GM12891 (cell line): ENCODE measurements around the gene FBN1.

ENCODE experiments used
- PAX5 ChIP-seq: IDR thresholded peaks from 2 replicates; pipeline ENCODE4 v1.6.1; 2011; ENCODE audit warnings: low read length, moderate library complexity, mild to moderate bottlenecking; ENCODE audit not compliant: insufficient read depth, severe bottlenecking
- POLR2A ChIP-seq: IDR thresholded peaks from 2 replicates; pipeline ENCODE4 v1.6.1; 2011; ENCODE audit warnings: low read depth, low read length, control low read depth
- POLR2AphosphoS5 ChIP-seq: IDR thresholded peaks from 2 replicates; pipeline ENCODE4 v1.6.1; 2011; ENCODE audit warnings: low read depth, low read length, control low read depth
- POU2F2 ChIP-seq: IDR thresholded peaks from 2 replicates; pipeline ENCODE4 v1.6.1; 2011; ENCODE audit warnings: low read depth, mild to moderate bottlenecking, control low read depth, low read length, moderate library complexity
- SPI1 ChIP-seq: IDR thresholded peaks from 2 replicates; pipeline ENCODE4 v1.6.1; 2011; ENCODE audit warnings: low read depth, low read length, control low read depth
- TAF1 ChIP-seq: IDR thresholded peaks from 2 replicates; pipeline ENCODE4 v1.6.1; 2011; ENCODE audit warnings: low read depth, low read length, control low read depth

- no peak for TF ChIP-seq POLR2A
- no peak for TF ChIP-seq POLR2AphosphoS5
- TF ChIP-seq TAF1, result no peak
- TF ChIP-seq SPI1, result no peak
- no peak for TF ChIP-seq POU2F2
- no peak for TF ChIP-seq PAX5
These were observed 31.5 kb downstream of the FBN1 start for GRCh38 chr15:48614051-48614450.
